DMS53 treated with DMSO at 0.1 percent for 48 hours (cell line): ENCODE measurements around the gene ZNF827.

ENCODE experiments used
- DNase-seq: peaks from one replicate; lab custom pipeline; 2025; ENCODE audit not compliant: unreplicated experiment; lab: John Stamatoyannopoulos, UW

The ZNF827 gene

GRCh38 chr4:145732001-145732815, 206.4 kb downstream of the ZNF827 start:
- no peak for DNase-seq

- DNase-seq, result peak; percentile 93
Measured at GRCh38 chr4:145731028-145731427, 207.6 kb downstream of the ZNF827 start.

- DNase-seq, result no peak
Measured at GRCh38 chr4:145730026-145730425, 208.6 kb downstream of the ZNF827 start.

GRCh38 chr4:145723336-145723735, 215.3 kb downstream of the ZNF827 start:
- DNase-seq, result no peak

- no peak for DNase-seq
Measured at GRCh38 chr4:145722561-145722960, 216.1 kb downstream of the ZNF827 start.

GRCh38 chr4:145720656-145721055, 218.0 kb downstream of the ZNF827 start:
- DNase-seq, result no peak

GRCh38 chr4:145719752-145720624, 218.6 kb downstream of the ZNF827 start:
- DNase-seq, result no peak

- DNase-seq, result no peak
Measured at GRCh38 chr4:145716661-145717200, 221.9 kb downstream of the ZNF827 start.

GRCh38 chr4:145716200-145716599, 222.4 kb downstream of the ZNF827 start:
- DNase-seq, result no peak

GRCh38 chr4:145709843-145710242, 228.8 kb downstream of the ZNF827 start:
- no peak for DNase-seq

- peak; percentile 8 for DNase-seq
Measured at GRCh38 chr4:145709336-145709735, 229.3 kb downstream of the ZNF827 start.
